GM19468 (cell line): ENCODE measurements around the gene NME4.
"Not testable (repeated sequence)": the region's sequence is repeated elsewhere in the genome, so short reads cannot be mapped to it uniquely, and the experiment has no call there.

Source experiments
- ATAC-seq: cut with Tn5 transposase; IDR thresholded peaks from one replicate; pipeline ENCODE4 v1.9.1; 2021; ENCODE audit warnings: mild to moderate bottlenecking, moderate library complexity, moderate number of reproducible peaks; ENCODE audit not compliant: unreplicated experiment; ENCODE audit errors: extremely low read depth

The NME4 gene

DNA sequence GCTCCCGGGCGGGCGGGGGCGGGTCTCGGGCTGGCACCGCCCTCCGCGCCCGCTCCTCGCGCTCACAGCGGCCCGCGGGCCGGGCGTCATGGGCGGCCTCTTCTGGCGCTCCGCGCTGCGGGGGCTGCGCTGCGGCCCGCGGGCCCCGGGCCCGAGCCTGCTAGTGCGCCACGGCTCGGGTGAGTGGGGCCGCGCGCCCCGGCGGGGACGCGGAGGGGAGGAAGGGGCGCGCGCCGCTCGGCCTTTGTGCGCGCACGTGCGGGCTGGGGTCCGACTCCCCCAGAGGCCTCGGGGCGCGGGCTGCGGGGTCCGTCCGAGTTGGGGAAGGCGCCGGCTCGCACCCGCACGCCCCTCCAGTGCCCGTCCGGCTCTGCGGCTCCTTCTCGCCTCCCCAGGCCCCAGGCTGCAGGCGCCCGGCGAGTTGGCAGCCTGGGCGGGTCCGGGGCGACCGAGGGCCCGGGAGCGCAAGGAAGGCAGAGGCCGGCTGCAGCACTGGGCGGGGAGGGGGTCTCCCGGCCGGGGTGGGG, at the start of gene NME4:
Gene NME4 (plus strand): TSS at position 65 of the 527 bp plus-strand sequence. CDS start 24 bp downstream, at position 89.
- no peak for ATAC-seq

DNA sequence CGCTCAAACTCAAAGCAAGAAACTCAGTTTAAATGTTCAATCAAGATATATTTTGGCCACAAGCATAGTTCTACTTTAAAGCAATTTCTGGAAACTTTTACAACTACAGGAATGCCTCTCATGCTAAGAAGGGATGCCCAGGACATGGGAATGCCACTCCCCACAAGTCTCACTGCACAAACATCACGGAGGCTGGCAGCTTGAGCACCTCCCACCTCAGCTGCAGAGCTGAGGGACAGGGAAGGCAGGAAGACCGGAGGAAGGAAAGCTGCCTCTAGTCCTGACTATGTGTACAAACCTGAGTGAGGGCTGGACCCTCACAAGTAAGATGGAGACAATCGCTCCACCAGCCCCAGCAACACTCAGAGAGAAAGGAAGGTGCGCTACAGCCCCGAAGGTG, 49.8 kb upstream of the NME4 start:
- no peak for ATAC-seq

DNA sequence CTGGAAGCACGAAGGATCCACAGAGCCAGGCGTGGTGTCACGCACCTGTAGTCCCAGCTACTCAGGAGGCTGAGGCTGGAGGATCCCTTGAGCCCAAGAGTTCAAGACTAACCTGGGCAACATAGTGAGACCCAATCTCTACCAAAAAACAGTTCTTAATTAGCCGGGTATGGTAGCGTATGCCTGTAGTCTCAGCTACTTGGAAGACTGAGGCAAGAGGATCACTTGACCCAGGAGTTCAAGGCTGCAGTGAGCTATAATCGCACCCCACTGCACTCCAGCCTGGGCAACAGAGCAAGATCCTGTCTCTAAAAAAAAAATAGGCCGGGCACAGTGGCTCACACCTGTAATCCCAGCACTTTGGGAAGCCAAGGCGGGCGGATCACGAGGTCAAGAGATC, 48.5 kb upstream of the NME4 start:
- ATAC-seq = not testable (repeated sequence)

DNA sequence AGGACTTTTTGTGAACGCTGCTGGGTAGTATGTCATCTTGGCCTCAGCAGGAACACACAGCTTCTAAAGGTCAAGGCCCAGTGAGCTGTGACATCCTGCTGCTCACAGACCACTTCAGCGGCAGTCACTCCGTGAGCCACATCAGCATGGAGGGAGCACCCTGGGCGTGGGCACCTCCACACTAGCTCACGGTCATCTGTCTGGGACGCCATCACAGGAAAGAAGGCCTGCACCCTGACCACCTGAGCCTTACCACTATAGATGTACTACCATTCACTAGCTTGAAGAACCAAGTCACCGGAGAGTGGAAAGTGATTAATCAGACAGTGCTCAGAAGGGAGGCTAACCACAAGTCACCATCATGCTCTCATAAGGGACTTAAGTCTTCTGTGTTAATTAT, 47.8 kb upstream of the NME4 start:
- no peak for ATAC-seq

DNA sequence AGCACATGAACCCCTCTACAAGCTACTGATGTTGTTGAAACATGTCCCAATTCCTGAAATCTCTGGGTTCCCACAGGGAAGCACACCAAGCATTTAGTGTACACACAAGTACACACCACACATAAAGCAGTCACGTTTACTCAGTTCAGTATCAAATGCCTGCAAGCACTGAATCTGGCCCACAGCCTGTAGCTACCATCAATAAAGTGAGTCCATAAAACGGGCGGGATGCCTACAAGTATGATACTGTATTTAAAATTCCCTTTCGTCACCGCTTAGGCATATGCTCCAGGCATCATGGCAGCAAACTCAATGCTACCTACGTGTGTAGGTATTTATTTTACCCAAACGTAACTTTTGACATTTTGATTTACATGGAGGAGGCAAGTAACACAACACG, 46.8 kb upstream of the NME4 start:
- ATAC-seq = no peak

DNA sequence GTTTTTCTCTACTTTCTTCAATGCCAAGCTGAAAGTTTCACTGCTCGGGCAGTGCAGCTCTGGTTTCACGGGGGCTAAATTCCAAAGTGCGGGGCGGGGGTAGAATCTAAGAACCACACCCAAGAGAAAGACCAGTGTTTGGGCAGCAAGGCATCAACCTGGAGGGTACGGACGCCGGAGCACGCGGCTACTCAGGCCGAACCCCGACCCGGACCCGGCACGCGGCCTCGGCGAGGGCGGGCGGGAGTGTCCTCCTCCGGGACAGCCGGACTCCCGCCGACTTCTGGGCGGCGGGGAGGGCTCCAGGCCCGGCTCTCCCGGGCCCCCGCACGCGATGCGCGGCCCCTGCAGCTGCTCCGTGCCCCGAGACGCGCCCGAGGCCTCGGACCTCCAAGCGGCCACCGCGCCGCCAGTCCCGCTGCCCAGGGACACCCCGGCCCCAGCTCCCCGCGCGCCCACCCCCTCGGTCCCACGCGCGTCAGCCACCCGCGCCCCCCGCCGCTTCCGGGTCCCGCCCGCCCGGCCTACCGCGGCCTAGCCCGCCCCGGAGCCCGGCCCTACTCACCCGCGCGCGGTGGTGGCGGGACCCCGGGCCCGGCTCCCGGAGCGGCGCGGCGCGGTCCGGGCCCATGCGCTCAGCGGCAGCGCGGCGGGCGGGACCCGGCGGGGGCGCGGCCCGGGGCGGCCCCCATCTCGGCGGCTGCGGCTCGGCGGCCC, 45.0 kb upstream of the NME4 start:
- ATAC-seq = no peak

DNA sequence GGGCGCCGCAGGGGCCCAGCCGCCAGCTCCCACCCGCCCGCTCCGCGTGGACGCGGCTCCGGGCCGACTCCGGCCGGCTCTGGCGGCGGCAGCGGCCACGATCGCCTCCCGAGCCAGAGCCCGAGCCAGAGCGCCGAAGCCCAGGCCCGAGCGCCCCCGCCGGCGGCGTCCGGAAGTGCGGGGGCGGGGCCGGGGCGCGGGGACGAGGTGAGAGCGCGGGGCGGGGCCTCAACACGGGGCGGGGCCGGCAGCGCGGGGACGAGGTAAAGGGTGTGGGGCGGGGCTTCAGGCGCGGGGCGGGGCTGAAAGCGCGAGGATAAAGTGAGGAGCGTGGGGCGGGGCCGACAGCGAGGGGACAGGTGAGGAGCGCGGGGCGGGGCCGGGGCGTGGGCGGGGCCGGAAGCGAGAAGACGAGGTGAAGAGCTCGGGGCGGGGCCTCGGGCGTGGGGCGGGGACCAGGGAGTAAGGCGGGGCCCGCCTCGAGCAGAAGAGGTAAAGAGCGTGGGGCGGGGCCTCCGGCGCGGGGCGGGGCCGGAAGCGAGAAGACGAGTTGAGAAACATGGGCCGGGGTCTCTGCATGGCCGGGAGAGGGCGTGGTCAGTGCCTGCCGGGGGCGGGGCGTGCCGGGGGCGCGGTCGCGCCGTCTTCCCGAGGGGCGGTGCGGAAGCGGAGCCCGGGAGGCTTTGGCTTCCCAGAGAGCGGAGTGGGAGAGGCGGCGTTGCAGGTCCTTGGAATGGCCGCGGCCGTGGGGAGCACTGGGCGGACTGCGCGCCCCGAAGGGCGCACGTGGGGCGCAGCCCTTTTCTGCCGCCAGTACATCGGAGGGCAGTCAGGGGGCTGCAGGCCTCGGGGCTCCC, 44.2 kb upstream of the NME4 start, which contains the start of gene AXIN1:
Gene AXIN1 (minus strand): TSS at position 177 of the 857 bp plus-strand sequence. CDS start 5,698 bp downstream, outside the sequence.
- peak; percentile 23 for ATAC-seq

DNA sequence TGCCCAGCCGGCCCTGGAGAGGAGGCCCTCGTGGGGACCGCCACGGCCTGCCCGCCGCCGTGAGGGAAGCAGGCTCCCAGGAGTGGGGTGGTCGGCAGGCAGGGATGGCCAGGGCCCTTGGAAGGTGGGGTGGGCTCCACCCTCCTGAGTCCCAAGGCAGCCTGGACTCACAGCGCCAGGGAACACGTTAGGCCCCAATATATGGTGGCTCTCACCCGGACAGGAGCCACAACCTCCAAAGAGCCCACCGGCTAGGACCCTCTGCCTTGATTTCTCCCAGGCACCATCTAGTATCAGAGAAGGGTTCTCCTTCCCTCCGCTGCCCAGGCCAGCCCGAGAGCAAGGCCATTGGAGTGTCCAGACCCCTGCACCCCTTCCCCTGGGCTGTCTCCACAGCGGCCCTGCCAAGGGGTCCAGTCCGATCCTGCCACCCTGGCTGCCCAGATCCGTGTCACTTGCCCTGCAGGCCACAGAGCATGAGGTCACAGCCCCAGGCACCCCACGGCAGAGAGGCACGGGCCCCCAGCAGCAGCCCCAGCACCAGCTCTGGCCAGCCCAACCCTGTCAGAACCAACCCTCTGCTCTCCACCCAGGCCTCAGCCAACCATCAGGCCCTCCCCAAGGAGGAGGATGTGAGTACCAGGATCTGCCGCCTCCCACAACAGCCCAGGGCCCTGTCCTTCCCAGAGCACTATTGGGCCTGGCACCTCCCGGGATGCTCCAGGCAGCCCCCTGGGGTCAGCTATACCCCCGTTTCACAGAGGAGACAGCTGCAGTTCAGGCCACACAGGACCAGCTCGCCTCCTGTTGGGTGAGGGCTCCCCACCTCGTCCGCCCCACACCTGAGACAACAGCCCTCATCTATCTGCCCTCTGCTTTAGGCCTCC, 43.4 kb upstream of the NME4 start:
- ATAC-seq = no peak

DNA sequence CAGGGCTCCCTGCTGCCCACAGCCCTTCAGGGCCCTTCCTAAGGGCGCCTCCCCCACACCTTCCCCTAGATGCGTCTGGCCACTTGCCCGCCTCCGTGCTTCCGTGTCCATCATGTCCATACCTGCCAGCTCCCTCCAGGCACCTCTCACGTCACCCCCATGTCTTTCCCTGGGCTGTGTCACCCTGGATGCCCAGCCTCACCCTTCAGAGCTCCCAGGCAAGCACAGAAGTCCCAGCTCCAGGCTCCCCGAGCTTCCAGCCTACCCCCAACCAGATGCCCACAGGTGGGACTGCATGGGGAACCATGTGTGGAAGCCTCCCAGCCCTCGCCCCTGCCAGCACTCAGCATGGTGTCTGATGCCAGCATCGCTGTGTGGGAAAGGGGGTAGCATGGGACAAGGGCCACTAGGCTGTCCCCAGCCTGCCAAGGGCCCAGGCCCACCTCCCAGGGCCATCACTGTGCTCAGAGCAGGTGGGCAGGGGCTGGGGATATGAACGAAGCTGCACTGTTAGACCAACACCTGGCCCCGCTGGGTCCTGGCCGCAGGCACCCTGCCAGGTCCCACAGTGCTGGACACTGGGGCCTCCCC, 42.6 kb upstream of the NME4 start:
- no peak for ATAC-seq

DNA sequence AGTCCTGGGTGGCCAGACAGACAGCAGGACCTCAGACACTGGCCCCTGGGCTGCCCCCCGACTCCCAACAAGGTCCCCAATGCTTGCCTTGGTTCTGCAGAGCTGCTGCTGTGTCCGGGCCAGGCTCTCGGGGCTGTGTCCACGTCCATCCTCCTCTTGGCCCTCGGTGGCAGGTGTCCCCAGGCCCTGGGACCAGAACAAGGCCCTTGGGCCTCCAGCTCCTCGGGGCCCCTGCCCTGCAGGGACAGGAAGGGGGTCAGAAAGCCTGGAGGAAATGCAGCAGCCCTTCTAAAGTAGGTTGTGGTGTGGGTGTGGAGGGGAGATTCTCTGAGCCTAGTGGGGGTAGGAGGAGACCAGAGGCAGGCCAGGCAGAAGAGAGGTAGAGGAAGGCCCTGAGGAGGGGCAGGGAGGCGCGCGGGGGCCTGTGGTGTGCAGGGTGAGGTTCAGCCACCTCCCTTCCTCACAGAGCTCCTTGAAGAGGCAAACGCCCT, 42.0 kb upstream of the NME4 start:
- ATAC-seq = no peak

DNA sequence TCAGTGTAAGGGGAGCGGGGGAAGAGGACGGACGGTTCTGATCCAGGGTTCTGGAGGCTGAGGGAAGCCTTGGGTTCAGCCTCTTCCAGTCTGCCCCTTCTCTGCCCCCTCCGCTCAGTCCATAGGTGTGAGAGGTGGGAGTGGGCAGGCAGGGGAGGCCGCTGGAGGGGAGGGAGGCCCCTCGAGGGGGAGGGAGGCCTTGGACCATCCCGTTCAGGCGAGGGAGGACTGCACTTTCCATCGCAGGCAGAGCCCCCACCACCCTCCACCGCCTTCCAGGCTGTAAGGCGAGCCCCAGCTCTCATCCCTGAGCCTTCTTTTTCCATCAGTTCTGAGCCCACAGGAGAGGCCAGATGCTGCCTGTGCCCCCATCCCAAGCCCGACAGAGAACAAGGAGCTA, 40.3 kb upstream of the NME4 start:
- no peak for ATAC-seq

DNA sequence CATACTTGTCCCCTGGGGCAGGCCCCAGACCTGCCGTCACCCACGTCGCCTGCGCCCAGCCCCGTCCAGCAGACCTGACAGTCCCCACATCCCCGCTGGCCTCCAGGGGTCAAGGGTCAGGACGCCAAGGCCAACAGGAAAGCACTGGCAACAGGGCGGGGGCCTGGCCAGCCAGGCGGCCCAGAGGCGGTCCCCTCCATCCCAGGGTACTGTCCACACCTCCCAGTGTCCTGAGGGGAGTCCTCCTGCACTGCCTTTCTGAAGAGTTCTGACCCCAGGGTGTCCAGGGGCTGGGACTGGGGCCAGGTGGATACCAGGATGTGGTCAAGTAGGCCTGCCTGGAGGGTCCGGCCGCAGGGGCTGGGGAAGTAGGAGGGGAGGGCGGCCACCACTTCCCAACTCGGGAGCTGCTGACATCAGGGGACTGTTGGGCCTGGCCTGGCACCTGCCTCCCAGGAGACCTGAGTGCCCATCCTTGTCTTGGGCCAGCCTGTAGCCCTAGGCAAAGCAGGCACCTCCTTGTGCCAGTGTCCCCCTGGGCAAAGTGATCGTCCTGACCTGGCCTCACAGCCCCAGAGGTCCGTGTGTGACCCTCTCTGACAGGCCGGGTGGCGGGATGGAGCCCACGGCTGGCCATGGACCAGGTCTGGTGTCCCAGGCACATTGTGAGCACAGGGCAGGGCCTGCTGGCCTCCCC, 37.8 kb upstream of the NME4 start:
- ATAC-seq = no peak

DNA sequence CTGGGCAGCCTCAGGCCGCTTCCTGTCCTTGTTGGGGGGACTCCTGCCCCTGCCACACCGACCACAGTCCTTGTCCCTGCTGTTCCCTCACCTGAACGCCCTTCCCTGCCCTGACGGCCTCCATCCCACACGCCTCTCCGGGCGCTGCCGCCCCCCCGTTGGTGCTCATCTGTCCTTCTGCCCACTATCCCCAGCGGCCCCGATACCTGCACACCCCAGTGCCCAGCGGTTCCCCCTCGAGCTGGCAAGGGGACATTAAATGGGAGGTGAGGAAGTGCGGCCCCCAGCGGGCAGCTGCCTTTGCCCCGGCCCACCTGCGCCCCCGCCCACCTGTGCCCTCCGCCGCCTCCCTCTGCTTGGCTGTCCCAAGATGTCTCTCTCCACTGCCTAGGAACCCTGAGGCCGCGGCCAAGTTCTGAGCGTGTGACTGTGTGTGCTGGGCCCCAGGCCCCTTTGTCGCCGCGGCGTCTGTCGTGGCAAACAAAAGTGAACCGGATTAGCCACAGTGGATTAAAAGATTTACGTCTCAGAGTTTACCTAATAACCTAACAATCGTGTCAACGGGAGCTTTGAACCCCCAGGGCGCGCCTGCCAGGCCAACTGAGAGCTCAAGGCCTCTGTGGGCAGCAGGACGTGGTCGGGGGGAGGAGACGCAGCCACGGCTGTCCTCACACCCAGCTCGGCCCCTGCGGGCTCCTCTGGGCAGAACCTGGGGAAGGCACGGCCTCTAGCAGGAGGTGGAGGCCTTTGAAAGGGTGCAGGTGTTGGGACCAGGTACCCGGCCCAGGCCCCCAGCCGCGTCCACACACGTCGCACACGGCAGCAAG, 36.9 kb upstream of the NME4 start:
- ATAC-seq = no peak

DNA sequence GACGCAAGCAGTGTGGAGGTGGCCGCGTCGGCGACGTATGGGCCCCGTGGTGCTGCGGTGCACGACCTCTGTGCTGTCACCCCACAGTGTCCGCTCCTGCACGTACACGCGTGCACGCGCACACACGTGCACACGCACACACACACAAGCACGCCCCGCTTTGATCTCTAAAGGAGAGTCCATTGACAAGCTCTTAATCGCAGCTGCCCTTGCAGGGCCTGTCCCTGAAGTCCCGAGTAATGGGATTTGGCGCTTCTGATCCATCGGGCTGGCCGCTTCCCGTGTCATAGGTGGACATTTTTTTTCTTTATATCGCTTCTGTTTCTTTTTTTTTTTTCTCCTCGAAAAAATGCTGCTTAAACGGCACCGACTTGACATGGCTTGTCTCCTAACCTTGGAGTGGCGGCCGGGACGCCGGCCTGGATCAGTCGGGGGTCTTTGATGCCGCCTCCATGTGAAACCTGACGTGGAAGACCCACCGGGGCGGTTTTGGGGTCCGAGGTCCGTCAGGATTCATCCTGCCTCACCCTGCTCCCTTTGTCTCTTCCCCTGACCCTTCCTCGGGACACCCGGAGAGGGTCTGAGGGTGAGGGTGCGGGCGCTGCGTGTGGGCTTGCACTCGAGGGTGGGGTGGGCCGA, 36.2 kb upstream of the NME4 start:
- no peak for ATAC-seq

DNA sequence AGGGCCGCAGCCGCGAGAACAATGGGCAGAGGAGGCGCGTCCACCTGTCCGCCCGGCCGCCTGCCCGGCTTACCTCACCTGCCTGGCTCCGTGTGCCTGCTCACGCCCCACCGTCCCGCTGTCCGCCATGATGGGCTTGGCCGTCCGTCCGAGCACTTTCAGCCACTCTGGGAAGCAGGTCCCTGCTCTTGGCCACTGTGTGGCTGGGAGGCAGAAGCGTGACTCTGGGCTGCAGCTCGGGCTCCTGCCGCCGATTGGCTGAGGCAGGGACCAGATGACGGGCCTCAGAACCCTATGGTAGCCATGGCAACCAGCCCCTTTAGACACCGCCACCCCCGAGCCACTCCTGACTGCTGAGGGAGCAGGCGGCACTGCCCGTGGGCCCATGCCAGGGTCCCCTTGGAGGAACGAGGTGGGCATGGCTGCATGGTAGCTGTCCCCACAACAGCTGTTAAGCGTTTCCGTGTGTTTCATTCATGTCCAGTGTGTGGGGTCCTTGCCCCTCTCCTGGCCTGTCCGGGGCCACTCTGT, 35.6 kb upstream of the NME4 start:
- ATAC-seq = no peak

DNA sequence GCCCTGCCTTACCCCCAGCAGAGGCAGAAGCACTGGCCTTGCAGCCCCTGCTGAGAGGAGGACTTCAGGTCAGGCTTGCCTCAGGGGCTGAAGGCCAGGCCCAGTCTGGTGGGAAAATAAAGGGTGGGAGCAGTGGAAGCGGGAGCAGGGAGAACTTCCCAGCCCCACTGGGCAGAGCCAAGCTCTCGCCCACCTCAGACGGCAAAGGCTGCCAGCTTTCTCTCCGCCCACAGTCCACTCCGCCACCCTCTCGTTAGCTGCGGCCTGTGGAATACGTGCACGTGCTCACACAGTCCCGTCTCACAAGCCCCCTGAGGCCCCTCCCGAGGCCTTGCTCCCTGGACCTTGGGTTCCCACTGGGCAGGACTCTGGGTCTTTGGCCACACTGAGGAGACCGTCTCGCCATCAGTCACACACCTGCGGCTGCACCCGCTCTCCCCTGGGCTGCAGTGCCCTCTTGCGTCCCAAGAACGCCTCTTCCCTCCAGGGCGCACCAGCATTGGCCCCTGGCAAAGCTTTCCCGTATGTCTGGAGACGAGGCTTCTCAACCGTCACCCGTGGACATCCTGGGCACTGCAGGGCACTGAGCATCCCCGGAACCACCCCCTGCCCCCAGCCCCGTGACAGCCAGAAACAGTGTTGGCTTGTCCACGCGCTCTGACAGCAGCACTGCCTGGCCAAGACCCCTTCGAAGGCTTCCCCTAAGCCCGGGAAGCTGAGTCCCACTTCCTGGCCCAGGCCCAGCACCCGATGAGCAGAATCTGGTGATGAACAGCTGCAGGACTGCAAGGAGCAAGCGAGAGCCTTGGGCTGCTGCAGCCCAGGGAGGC, 34.9 kb upstream of the NME4 start:
- no peak for ATAC-seq

DNA sequence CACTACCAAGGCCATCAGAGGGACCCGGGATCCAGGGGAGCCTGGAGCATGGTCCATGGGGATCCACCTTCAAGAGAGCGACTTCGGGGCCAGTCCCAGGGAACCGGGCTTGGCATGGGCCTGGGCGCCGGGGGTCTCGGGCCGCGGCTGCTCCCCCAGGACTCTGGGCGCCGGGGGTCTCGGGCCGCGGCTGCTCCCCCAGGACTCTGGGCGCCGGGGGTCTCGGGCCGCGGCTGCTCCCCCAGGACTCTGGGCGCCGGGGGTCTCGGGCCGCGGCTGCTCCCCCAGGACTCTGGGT, 34.3 kb upstream of the NME4 start:
- ATAC-seq = not testable (repeated sequence)
